HepG2 (cell line): ENCODE results near the gene S100A16. TPM values are rescaled to one million over a fixed set of nuclear protein-coding genes. Genes with fewer than 3 reads are reported as not detected.
A peak's percentile ranks its signal among the peaks of the same experiment; 100 is the strongest.

Experiments
- GLI4 ChIP-seq: sonication (generic); formaldehyde crosslinking; IDR thresholded peaks from 2 replicates; pipeline ENCODE4 v1.5.1; 2020; ENCODE audit warnings: missing genetic modification reagents, mild to moderate bottlenecking, moderate library complexity, borderline replicate concordance
- GTF3A ChIP-seq: sonication (generic); formaldehyde crosslinking; conservative IDR thresholded peaks from 2 replicates; pipeline ENCODE4 v1.4.0; 2020; ENCODE audit warnings: mild to moderate bottlenecking, missing genetic modification reagents
- KLF6 ChIP-seq: IDR thresholded peaks from 2 replicates; pipeline ENCODE4 v1.8.0; 2016; ENCODE audit warnings: missing biosample characterization, missing genetic modification reagents
- MEIS2 ChIP-seq: sonication (generic); formaldehyde crosslinking; IDR thresholded peaks from 2 replicates; pipeline ENCODE4 v1.9.0; 2021; ENCODE audit warnings: mild to moderate bottlenecking, missing genetic modification reagents
- MTF1 ChIP-seq: sonication (generic); formaldehyde crosslinking; IDR thresholded peaks from 2 replicates; pipeline ENCODE4 v1.5.0; 2020; ENCODE audit warnings: missing genetic modification reagents
- SPEN ChIP-seq: sonication (generic); formaldehyde crosslinking; IDR thresholded peaks from 2 replicates; pipeline ENCODE4 v1.5.1; 2020; ENCODE audit warnings: low read depth, mild to moderate bottlenecking, missing genetic modification reagents
- ZBTB3 ChIP-seq: sonication (generic); formaldehyde crosslinking; IDR thresholded peaks from 2 replicates; pipeline ENCODE4 v1.4.0; 2020; ENCODE audit warnings: low read depth, mild to moderate bottlenecking, moderate library complexity, missing genetic modification reagents, borderline replicate concordance
- ZBTB7B ChIP-seq: sonication (generic); formaldehyde crosslinking; IDR thresholded peaks from 2 replicates; pipeline ENCODE4 v1.4.0; 2020; ENCODE audit warnings: missing genetic modification reagents
- ZFAT ChIP-seq: sonication (generic); formaldehyde crosslinking; conservative IDR thresholded peaks from 2 replicates; pipeline ENCODE4 v1.8.1; 2023; ENCODE audit warnings: missing genetic modification reagents, inconsistent platforms
- ZNF343 ChIP-seq: sonication (generic); formaldehyde crosslinking; IDR thresholded peaks from 2 replicates; pipeline ENCODE4 v1.4.0; 2020; ENCODE audit warnings: mild to moderate bottlenecking, missing genetic modification reagents
- ZNF543 ChIP-seq: sonication (generic); formaldehyde crosslinking; IDR thresholded peaks from 2 replicates; pipeline ENCODE4 v1.4.0; 2020; ENCODE audit warnings: mild to moderate bottlenecking, missing genetic modification reagents
- ZNF598 ChIP-seq: sonication (generic); formaldehyde crosslinking; IDR thresholded peaks from 2 replicates; pipeline ENCODE4 v1.5.1; 2020; ENCODE audit warnings: mild to moderate bottlenecking, missing genetic modification reagents, borderline replicate concordance
- ZNF766 ChIP-seq: sonication (generic); formaldehyde crosslinking; IDR thresholded peaks from 2 replicates; pipeline ENCODE4 v1.5.0; 2020; ENCODE audit warnings: missing genetic modification reagents, borderline replicate concordance
- ZSCAN25 ChIP-seq: sonication (generic); formaldehyde crosslinking; IDR thresholded peaks from 2 replicates; pipeline ENCODE4 v1.8.0; 2022; ENCODE audit warnings: mild to moderate bottlenecking, missing genetic modification reagents
- polyA plus RNA-seq, 8 experiments: library from polyadenylated mRNA; depleted of rRNA in 3 of 8; stranded (reverse) in 7 of 8; unstranded in 1 of 8; fragments of >200 nt; fragmentation: Illumina TruSeq in 4 of 8; extraction: Trizol in 4 of 8; gene quantifications; 2 replicates each; pipeline versions ENCODE4 v1.2.1 to v1.2.3, GENCODE V29; 2011 to 2016; ENCODE audit warnings: low read depth in 4 of 8, missing spikeins in 1 of 8, mixed read lengths in 1 of 8; ENCODE audit not compliant: insufficient read depth in 1 of 8
- total RNA-seq, 5 experiments: library from RNA; depleted of rRNA; stranded (reverse); fragments of >200 nt; fragmentation: Illumina TruSeq; extraction: Trizol; gene quantifications; 2 replicates each; pipeline ENCODE4 v1.2.3, GENCODE V29; 2016; ENCODE audit warnings: low read depth in 1 of 5
- TF ChIP-seq, protein P1 (sequence below): sonication (generic); formaldehyde crosslinking; IDR thresholded peaks from 2 replicates; pipeline ENCODE4 v1.4.0; 2020; ENCODE audit warnings: missing genetic modification reagents
- TF ChIP-seq, protein P2 (sequence below): sonication (generic); formaldehyde crosslinking; IDR thresholded peaks from 2 replicates; pipeline ENCODE4 v1.4.0; 2020; ENCODE audit warnings: missing genetic modification reagents
- TF ChIP-seq, protein P3 (sequence below): sonication (generic); formaldehyde crosslinking; IDR thresholded peaks from 2 replicates; pipeline ENCODE4 v1.4.0; 2020; ENCODE audit warnings: missing genetic modification reagents, borderline replicate concordance
- TF ChIP-seq, protein P4 (sequence below): sonication (generic); formaldehyde crosslinking; IDR thresholded peaks from 2 replicates; pipeline ENCODE4 v1.4.0; 2020; ENCODE audit warnings: missing genetic modification reagents, borderline replicate concordance

Gene S100A16
- total and polyA plus RNA-seq, 2 of the 13 experiments (the other 11 are each of a cell fraction or from before 2014, with no cell fraction given), result 46.0 to 195 TPM

DNA sequence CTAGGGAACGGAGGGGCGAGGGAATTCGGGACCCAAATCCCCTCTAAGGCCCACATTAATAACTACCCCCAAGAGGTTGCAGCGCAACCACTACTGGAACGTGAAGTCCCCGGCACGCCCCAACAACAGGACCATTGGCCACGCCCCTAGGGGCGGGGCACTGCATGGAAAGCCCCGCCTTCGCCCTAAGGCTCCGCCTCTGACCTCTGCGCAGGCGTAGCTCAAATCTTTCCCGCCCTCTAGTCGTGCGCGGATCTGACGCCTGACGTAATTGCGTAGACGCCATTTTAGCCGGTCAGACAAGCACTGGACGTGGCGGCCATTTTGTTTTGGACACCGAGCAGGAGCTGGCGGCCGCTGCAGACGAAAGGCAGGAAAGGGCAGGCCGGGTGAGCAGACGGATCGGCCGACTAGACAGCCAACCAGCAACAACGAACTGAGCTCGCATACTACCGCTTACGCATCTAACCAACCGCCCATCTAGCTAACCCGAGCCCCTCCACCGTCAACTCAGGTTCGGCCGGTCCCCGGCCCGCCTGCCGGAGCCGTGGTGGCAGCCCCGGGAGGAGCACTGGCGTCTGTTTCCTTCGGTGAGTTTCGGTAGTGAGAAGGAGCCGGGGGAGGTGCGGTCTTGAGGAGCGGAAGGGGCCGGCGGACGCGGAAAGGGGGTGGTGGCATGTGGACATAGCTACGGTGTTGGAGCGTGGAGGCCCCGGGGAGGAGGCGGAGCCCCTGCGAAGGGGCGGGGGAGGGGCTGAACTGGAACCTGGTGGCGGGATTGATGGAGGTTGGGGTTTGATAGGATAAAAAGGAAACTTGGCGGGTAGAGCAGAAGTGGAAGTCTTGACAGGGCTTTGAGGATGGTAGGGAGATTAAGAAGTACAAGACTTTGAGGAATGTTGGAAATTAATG lies 21.1 kb upstream of the S100A16 start, which contains the start of gene CHTOP (continued):
- TF ChIP-seq, protein P1, sequence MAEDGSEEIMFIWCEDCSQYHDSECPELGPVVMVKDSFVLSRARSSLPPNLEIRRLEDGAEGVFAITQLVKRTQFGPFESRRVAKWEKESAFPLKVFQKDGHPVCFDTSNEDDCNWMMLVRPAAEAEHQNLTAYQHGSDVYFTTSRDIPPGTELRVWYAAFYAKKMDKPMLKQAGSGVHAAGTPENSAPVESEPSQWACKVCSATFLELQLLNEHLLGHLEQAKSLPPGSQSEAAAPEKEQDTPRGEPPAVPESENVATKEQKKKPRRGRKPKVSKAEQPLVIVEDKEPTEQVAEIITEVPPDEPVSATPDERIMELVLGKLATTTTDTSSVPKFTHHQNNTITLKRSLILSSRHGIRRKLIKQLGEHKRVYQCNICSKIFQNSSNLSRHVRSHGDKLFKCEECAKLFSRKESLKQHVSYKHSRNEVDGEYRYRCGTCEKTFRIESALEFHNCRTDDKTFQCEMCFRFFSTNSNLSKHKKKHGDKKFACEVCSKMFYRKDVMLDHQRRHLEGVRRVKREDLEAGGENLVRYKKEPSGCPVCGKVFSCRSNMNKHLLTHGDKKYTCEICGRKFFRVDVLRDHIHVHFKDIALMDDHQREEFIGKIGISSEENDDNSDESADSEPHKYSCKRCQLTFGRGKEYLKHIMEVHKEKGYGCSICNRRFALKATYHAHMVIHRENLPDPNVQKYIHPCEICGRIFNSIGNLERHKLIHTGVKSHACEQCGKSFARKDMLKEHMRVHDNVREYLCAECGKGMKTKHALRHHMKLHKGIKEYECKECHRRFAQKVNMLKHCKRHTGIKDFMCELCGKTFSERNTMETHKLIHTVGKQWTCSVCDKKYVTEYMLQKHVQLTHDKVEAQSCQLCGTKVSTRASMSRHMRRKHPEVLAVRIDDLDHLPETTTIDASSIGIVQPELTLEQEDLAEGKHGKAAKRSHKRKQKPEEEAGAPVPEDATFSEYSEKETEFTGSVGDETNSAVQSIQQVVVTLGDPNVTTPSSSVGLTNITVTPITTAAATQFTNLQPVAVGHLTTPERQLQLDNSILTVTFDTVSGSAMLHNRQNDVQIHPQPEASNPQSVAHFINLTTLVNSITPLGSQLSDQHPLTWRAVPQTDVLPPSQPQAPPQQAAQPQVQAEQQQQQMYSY (CRISPR knock-in tag), result no peak
- TF ChIP-seq, protein P2, sequence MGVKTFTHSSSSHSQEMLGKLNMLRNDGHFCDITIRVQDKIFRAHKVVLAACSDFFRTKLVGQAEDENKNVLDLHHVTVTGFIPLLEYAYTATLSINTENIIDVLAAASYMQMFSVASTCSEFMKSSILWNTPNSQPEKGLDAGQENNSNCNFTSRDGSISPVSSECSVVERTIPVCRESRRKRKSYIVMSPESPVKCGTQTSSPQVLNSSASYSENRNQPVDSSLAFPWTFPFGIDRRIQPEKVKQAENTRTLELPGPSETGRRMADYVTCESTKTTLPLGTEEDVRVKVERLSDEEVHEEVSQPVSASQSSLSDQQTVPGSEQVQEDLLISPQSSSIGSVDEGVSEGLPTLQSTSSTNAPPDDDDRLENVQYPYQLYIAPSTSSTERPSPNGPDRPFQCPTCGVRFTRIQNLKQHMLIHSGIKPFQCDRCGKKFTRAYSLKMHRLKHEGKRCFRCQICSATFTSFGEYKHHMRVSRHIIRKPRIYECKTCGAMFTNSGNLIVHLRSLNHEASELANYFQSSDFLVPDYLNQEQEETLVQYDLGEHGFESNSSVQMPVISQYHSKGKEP (CRISPR knock-in tag), result peak; percentile 52; the same call in 1 of the 2 replicates
- TF ChIP-seq GLI4 (CRISPR knock-in tag) (no peak; the same call in 1 of the 2 replicates), ZNF543 (CRISPR knock-in tag) (peak; percentile 68; the same call in 1 of the 2 replicates), ZBTB3 (peak; percentile 59; the same call in 1 of the 2 replicates), ZNF343 (no peak), ZFAT (CRISPR knock-in tag) (no peak), MTF1 (CRISPR knock-in tag) (no peak), SPEN (CRISPR knock-in tag) (peak; percentile 81), ZNF766 (CRISPR knock-in tag) (no peak), MEIS2 (CRISPR knock-in tag) (no peak), ZBTB7B (0 out of 2 replicates have a peak, but pooled peaks have one; percentile 20), ZSCAN25 (CRISPR knock-in tag) (peak; percentile 73; the same call in 1 of the 2 replicates), KLF6 (CRISPR knock-in tag) (peak; percentile 65; the same call in 1 of the 2 replicates), GTF3A (CRISPR knock-in tag) (no peak), ZNF598 (CRISPR knock-in tag) (peak; percentile 94)
- TF ChIP-seq, protein P3, sequence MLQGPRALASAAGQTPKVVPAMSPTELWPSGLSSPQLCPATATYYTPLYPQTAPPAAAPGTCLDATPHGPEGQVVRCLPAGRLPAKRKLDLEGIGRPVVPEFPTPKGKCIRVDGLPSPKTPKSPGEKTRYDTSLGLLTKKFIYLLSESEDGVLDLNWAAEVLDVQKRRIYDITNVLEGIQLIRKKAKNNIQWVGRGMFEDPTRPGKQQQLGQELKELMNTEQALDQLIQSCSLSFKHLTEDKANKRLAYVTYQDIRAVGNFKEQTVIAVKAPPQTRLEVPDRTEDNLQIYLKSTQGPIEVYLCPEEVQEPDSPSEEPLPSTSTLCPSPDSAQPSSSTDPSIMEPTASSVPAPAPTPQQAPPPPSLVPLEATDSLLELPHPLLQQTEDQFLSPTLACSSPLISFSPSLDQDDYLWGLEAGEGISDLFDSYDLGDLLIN, result no peak
- TF ChIP-seq, protein P4, sequence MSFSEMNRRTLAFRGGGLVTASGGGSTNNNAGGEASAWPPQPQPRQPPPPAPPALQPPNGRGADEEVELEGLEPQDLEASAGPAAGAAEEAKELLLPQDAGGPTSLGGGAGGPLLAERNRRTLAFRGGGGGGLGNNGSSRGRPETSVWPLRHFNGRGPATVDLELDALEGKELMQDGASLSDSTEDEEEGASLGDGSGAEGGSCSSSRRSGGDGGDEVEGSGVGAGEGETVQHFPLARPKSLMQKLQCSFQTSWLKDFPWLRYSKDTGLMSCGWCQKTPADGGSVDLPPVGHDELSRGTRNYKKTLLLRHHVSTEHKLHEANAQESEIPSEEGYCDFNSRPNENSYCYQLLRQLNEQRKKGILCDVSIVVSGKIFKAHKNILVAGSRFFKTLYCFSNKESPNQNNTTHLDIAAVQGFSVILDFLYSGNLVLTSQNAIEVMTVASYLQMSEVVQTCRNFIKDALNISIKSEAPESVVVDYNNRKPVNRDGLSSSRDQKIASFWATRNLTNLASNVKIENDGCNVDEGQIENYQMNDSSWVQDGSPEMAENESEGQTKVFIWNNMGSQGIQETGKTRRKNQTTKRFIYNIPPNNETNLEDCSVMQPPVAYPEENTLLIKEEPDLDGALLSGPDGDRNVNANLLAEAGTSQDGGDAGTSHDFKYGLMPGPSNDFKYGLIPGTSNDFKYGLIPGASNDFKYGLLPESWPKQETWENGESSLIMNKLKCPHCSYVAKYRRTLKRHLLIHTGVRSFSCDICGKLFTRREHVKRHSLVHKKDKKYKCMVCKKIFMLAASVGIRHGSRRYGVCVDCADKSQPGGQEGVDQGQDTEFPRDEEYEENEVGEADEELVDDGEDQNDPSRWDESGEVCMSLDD (CRISPR knock-in tag), result no peak
